GM19395 (cell line): Measurements from ENCODE around the gene MYO1D.
"Not testable (repeated sequence)": the region's sequence is repeated elsewhere in the genome, so short reads cannot be mapped to it uniquely, and the experiment has no call there.

ENCODE experiments used
- ATAC-seq: cut with Tn5 transposase; IDR thresholded peaks from one replicate; pipeline ENCODE4 v1.9.1; 2021; ENCODE audit warnings: mild to moderate bottlenecking, moderate library complexity; ENCODE audit not compliant: unreplicated experiment

The MYO1D gene

DNA sequence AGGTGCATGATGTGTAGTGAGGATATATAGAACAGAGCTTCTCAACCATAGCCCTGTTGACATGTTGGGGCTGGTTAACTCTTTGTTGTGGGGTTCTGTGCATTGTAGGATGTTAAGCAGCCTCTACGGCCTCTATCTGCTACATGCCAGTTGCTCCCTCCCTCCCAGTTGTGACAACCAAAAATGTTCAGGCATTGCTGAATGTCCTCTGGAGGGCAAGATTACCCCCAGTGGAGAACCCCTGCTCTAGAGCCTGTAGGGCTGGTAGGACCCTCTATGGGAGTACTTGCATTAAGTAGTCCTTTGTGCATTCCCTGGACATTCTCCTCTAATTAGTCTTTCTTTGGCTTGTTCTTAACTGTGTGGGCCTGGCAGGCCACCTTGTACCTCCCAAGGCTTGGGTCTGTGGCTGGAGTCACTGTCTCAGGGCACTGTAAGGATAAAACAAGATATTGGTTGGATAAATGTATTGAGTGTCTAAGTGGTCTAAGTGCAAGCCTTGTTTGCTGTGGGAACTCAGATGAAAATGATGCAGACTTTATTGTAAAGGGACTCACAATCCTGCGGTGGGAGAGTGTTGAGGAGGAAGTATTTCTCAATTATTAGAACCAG lies 19.8 kb upstream of the MYO1D start:
- ATAC-seq = no peak

DNA sequence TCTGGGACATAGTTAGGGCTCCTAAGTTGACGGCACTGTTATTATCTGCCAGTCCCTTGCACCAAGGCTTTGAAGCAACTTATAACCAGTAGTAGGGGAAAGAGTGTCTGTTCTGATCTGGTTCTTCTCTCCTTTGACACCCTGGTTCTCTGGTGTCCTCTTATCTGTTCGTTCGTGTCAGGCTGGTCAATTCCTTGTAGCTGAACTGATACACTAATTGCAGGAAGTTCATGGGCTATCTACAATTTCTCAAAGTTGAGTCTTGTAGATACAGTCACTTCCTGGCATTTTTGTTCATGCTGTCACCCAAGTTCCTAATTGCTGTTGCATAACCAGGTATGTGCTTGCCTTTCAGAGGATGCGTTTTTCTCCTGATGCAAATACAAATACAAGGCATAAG lies 17.3 kb upstream of the MYO1D start:
- no peak for ATAC-seq

DNA sequence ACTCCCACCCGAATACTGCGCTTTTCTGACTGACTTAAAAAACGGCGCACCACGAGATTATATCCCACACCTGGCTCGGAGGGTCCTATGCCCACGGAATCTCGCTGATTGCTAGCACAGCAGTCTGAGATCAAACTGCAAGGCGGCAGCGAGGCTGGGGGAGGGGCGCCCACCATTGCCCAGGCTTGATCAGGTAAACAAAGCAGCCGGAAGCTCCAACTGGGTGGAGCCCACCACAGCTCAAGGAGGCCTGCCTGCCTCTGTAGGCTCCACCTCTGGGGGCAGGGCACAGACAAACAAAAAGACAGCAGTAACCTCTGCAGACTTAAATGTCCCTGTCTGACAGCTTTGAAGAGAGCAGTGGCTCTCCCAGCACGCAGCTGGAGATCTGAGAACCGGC lies 10.5 kb upstream of the MYO1D start:
- not testable (repeated sequence) for ATAC-seq

DNA sequence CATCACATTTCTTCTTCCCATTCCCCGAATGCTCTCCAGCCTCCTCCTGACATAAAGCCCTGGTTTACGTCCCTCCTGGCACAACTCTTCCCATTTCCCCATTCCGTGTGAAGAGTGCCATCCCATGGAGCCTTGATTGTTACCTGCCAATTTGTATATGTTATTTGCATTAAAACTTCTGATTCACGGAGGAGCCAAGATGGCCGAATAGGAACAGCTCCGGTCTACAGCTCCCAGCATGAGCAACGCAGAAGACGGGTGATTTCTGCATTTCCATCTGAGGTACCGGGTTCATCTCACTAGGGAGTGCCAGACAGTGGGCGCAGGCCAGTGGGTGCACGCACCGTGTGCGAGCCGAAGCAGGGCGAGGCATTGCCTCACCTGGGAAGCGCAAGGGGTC lies 10.0 kb upstream of the MYO1D start:
- ATAC-seq = not testable (repeated sequence)

DNA sequence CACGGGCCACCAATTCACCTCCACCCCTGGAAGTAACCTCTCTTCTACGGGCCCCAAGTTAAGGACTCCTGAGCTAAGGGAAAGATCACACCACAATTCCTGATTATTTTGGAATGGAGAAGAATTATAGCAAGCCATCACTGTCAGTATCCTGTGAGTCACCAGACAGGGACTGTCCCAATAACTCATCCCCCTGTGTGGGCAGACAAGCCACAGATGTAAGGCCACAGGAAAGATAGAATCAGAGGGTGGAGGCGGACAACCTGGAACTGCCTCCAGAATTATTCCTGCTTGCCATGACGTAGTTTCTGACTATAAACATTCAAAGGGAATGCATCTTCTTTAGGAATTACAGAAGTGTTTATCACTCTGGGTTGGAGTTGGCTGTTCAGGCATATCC lies 5.8 kb upstream of the MYO1D start:
- no peak for ATAC-seq

DNA sequence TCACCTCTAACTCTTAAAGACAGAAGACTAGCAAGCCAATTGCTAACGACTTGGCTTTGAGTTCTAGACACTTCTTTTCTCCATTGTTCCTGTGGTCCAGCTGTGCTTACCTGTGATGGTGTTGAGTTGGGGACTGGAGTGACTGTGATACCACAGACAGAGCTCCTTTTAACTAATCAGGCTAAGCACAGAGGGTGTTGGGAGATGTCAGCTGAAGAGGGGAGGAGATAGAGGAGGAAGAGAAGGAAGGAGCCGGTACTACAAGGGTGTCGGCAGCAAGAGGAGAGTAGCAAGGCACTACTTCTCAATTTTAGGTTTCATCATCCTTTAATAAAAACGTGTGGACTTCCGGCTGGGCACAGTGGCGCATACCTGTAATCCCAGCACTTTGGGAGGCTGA lies 5.1 kb upstream of the MYO1D start:
- no peak for ATAC-seq

DNA sequence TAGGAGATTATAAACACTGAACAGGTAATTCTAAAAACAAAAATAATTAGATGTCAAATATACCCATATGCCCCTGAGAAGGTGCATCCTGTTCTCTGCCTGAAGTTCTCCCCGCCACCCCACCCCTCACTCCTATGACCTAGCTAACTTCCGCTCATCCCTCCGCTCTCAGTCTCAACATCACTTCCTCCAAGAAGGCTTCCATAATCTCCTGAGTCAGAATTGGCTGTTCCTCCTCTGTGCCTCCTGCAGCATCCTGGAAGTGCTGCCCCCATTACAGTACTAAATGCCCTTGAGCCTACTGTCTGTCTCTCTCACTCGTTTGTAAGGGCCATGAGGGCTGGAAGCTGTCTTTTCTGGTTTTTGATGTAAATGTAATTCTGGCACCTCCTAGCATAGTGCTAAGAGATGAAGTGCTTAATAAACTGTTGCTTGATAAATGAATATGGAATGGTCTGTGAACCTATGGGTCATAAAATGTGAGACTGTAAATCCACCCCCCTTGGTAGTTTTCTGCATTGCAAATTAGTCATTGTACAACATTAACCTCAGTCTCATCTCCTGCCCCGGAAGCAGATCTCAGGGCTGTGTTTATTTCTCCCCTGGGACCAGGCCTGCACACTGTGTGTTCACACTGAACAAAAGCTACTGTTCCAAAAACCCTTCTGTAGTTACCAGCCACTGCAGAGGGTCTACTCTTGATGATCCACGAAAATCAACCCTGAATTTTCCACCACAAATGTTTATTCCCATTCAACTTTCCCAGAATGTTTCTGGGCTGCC lies 3.9 kb upstream of the MYO1D start:
- no peak for ATAC-seq

DNA sequence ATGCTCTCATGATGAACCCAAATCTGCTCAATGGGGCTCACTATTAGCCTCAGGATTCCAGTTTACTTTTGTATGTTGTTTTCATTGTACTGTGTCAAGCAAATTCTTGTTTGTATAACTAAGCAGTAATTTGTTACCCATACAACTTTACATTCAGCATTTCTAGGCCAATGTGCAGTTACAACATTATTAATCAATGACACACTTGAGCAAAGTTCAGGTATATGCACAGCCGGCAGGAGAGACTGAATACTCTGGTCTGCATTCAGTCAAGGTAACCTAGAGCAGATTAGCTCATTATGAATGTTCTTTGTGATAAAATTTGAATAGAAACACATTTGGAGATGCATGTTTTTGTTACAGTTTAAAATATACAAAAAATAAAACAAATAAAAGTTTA lies 2.2 kb upstream of the MYO1D start:
- ATAC-seq = no peak

DNA sequence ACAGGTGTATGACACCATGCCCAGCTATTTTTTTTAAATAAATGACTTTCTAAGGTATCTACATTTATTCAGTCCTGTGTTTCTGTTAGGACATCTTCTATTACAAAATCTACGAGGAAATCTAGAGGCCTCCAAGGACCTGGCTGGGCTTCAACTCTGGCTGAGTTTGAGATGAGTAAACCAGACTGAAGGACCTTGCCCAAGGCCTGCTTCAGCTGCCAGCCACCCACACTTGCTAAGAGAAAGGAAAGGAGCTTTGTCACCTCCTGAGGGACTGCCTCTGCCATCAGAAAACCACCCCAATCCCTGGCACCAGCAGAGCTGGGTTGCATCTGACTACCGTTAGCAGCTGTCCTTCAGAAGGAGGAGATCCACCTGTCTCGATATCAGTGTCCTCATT lies 1.3 kb upstream of the MYO1D start:
- no peak for ATAC-seq

DNA sequence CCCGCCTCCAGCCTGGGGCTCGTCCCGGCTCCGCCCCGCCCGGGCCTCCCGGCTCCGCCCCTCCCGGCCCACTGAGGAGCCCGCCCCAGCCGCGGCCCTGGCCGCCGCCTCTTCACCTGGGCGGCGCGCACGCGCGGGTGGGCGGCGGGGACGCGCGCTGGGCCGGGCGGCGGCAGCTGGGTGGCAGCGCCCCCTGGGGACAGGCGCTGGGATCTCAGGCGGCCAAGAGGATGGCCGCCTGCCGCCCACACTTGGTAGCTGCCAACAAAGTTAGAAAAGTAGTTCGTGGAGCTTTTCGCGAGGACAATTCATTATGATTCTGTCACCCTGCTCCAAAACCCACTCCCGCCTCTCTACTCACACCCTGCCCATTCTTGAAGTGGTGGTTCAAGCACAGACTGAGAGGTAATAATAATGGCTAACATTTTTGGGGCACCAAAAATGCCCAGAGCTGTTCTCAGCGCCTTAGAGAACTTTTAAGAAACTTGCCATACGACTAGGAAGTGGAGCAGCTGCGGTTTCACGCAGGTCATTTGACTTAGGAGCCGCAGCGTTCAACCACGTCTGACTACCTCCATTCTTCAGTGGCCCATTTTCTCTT lies 340 bp upstream of the MYO1D start:
- ATAC-seq = peak; percentile 83

DNA sequence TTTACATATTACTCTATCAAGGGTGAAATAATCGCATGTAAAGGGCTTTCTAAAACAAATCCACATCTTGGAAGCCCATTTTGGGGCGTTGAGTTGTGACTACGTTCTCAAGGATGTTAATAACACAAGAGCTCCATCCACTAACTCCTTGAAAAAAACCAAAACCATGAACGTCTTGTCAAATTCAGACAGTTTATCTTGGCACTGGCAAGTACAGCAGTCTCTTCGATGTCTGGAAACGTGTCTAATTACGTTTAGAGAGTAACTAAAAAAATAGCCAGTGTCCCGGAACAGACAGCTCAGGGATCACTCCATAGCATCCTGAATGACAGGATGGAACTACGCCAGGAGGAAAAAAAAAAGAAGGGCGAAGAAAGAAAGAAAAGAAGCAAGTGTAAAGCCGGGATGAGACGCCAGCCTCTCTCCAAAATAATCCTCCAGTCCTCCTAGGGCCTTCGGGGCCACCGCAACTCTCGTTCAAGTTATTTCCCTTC lies 954 bp downstream of the MYO1D start:
- ATAC-seq = no peak

DNA sequence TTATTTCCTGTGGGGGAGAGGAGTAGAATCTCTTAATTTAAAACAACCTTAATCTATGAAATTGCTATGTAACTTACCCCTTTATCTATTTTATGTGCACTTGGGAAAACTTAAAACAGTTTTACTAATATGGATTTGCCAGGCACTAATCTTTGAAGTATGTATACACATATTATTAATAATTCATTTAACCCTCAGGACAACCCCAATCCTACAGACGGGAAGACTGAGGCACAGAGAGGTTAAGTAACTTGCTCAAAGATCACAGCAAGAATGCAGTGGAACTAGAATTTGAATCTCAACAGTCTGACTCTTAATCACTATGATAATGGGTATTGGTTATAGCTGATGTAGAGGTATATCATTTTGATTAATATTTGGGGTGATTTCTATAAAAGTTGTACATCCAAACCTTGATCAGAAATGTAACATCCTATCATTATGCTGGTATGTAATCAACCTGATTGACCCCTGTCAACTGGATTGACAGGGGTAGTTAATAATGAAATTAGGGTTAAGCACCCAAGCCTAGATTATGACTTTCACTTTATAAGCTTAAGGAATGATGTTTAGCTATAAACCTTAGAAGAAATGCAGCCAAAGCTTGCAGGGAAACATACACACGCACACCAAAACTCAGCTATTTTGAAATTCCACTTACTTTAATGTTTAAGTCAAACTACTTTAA lies 1.6 kb downstream of the MYO1D start:
- no peak for ATAC-seq

DNA sequence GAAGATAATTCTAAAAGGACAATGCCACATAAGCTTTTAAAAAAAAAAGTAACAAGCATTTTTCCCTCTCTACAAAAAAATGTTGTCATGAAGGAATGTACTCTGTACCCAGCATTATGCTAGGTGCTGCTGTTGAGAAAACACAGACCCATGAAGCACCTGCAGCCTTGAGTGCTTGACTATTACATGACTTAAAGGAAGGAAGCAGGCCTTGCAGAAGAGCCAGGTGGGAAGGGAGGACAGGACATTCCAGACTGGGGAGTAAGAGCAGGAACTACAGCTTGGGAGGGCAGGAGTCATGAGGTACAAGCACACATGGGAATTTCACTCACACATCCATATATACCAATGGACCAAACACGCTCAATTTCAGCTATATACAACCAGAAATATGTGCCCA lies 3.8 kb downstream of the MYO1D start:
- no peak for ATAC-seq

DNA sequence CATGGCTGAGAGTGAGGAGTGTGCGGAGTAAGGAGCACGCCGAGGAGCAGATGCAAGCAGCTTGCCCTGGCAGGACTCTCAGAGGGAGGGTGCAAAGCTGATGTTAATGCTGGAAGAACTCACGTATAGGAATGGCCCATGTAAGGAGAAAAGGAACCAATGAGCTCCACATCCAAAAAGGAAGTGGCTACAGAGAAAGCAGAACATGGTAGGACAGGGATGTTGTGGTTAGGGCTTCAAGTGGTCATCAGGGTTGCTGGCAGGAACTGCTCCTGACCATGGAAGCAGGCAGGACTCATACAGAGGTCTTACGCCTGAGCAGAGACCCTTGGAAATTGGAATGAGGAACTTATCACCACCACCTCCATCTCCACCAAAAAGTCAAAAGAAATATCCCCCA lies 5.2 kb downstream of the MYO1D start:
- no peak for ATAC-seq

DNA sequence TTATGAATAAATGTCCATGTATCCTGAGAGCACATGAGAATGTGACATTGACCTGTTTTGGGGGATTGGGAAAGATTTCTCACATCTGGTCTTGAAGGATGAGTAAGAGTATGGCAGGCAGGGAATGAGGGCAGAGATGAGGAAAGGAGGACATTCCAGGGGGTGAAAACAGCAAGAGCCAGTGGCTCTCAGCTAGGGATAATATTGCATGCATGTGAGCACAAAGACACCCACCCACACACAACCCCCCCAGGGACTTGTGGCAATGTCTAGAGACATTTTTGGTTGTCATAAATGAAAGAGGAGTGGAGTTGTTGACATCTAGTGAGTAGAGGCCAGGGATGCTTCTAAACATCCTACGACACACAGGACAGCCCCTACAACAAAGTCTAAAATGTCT lies 6.0 kb downstream of the MYO1D start:
- ATAC-seq = no peak

DNA sequence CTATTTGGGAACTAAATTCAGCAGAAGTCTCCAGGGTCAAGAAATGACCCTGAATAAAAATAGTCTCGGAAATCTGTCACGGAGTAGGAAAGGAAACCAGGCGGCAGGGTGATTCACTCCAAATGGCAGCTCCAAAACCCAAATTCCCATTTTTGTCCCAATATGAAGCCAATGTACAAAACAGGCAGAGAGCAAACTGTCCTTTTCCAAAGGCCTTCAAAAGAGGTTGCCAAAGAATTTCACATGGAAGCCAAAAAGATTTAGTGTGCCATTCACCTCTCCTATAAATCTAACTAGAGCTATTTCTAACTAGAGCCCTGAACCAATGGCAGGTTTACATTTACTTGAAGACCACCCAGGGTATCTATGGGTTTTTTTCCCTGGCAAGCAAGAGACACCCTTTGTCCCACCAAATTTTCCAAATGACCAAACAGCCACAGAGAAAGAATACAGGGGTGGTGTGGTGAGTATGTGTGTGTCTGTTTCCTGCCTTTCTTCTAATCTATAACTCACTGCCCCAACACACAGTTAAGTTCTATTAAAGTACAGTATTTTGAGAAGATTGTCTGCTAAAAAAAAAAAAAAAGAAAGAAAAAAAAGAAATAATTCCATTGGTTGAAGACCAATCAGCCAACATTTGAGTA lies 6.8 kb downstream of the MYO1D start:
- ATAC-seq = no peak

DNA sequence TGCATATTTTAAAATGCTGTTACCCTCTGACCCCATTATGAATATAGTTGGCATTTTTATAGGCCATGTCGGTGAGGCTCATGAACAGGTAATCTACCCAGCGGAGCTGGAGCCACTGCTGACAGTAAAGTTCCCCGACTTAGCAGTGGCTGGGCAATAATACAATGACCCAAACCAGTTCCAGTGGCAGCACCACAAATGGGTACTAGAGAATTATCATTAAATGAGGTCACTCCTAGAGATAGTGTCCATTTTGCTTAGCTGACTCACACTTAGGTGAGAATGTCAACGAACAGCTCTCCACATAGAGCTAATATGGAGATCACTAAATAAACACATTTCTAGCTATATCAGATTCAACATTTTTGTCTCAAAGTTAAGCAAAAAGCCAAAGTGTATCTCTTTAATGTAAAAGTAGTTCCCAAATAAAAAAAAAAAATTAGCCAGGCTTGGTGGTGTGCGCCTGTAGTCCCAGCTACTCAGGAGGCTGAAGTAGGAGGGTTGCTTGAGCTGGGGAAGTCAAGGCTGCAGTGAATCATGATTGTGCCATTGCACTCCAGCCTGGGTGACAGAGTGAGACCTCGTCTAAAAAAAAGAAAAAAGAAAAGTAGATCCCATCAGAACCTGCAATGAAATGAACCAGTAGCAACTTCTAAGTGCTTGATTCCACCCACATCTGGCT lies 7.4 kb downstream of the MYO1D start:
- no peak for ATAC-seq

DNA sequence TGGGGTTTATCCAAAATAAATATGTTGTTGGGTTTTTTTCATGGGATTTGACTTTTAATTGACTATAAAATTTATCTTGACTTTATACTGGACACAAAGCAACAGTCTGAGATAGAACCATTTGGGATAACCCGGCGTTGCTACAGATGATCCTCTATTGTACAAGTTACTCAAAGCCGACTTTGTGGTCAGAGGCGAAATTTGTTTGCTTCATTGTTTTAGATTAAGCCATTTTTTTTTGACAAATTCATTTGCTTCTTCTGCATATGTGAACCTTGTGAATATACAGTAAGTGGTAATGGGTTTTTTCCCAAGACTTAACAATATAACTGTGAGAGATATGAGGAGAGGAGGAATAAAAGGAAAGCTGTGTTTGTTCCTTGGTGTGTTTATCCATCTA lies 11.8 kb downstream of the MYO1D start:
- no peak for ATAC-seq

DNA sequence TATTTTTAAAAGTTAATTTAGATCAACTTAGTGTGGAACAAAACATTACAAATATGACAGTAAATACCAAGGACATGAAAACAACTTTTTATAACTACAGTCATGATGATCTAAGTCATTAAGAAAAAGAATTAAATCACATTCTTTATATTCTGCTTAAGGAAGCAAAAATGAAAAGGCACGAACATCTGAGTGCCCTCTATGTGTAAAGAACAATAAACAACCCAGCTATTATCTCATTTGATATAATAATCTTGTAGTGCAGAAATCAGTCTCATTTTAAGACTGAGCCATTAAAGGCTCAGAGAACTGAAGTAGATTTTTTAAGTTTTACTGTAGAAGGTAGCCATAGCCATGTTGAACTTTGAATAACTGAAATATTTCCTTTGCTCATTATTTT lies 13.4 kb downstream of the MYO1D start:
- no peak for ATAC-seq

DNA sequence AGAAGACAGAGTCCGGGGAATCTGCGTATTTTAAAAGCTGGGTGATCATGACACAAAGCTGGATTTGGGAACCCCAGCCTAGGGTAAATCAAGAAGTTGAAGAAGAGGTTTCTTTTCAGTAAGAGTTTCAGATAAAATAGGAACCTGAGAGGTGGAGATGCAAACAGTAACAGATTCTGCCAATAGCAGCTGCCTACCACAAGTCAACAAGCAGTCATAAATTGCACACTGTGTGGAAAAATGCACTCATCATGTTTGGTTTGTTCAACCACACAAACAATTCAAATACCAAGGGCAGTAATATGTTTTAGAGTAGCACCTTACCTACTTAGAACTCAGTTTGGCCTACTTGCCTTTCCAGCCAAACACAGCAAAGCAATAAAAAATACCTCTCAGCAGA lies 14.0 kb downstream of the MYO1D start:
- no peak for ATAC-seq

DNA sequence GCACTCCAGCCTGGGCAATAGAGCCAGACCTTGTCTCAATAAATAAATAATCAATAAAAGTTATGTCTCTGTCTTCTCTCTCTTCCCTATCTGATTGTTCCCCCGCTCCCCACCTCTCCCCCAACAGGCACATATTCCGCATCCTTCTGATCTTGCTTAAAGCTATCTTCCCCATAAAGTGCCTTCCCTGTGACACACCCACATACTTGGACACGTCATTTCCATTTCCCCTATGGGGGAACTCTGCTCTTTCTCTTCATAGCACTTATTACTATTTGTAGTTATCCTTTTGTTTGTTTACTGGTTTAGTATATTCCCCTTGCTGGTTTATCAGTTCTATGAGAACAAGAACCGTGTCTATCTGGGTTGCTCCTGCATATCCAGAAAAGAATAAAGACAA lies 14.9 kb downstream of the MYO1D start:
- ATAC-seq = no peak
